Endothelial cell of umbilical vein (primary cell): ENCODE results near the gene PIGV. TPM values are rescaled to one million over a fixed set of nuclear protein-coding genes. Genes with fewer than 3 reads are reported as not detected.
A peak's percentile ranks its signal among the peaks of the same experiment; 100 is the strongest.

Source experiments
- BruUV-seq: library from RNA; stranded (reverse); fragments of 400-500 nt; replicated peaks from 2 replicates; lab custom pipeline; 2021; lab: Mats Ljungman, UMichigan
- CTCF ChIA-PET: fragments of 300-600, 350-600 bp; sonication (Branson Sonifier 250); formaldehyde crosslinking; loops from one replicate; lab custom pipeline; 2021; ENCODE audit warnings: antibody characterized with exemption, inconsistent platforms; lab: Charles Lee
- POLR2A ChIA-PET: fragments of 300-600, 350-600 bp; sonication (Branson Sonifier 250); formaldehyde crosslinking; loops from one replicate; lab custom pipeline; 2021; ENCODE audit warnings: antibody characterized with exemption, inconsistent platforms; lab: Charles Lee
- DNase-seq: peaks from one replicate; pipeline ENCODE4 v3.0.0-alpha.2; 2011; ENCODE audit warnings: low read depth, low spot score
- FAIRE-seq: peaks from 2 replicates; lab custom pipeline; 2011; peaks lifted over from hg19 to GRCh38; lab: Jason Lieb, UNC
- H2AFZ ChIP-seq: 2 replicates; pipeline ENCODE4 v1.6.0; 2012; ENCODE audit warnings: low read depth, low read length, control low read depth, inconsistent platforms
- H3K27ac ChIP-seq: 2 replicates; pipeline ENCODE4 v1.5.1; 2011; ENCODE audit warnings: low read depth, mild to moderate bottlenecking, control low read depth, low read length, moderate library complexity; ENCODE audit not compliant: insufficient read depth
- H3K27me3 ChIP-seq, 2 experiments: 2 replicates each; pipeline versions ENCODE4 v1.6.0 to v1.6.1; 2011; ENCODE audit warnings: low read length in 2 of 2, mixed read lengths in 1 of 2; ENCODE audit not compliant: control insufficient read depth in 2 of 2, insufficient read depth in 2 of 2
- H3K36me3 ChIP-seq, 2 experiments: 2 replicates in 1 of 2; 3 replicates in 1 of 2; pipeline ENCODE4 v1.5.1; 2011; ENCODE audit warnings: low read length in 2 of 2, mild to moderate bottlenecking in 1 of 2, moderate library complexity in 1 of 2; ENCODE audit not compliant: control insufficient read depth in 2 of 2, insufficient read depth in 2 of 2; ENCODE audit errors: extremely low read depth in 1 of 2
- H3K4me1 ChIP-seq: 3 replicates; pipeline ENCODE4 v1.5.1; 2011; ENCODE audit warnings: mild to moderate bottlenecking, low read length; ENCODE audit not compliant: control insufficient read depth, insufficient read depth; ENCODE audit errors: extremely low read depth
- H3K4me2 ChIP-seq: 2 replicates; pipeline ENCODE4 v1.6.1; 2011; ENCODE audit warnings: low read length, control low read depth, mixed read lengths; ENCODE audit not compliant: insufficient read depth
- H3K4me3 ChIP-seq, 3 experiments: fragments of 200-600 bp in 1 of 3; sonication (generic), shearing (Covaris generic) in 1 of 3; replicated peaks in 1 of 3; 2 replicates each; pipeline ENCODE4 v1.5.1; 2011 to 2016; ENCODE audit warnings: control low read depth in 3 of 3, low read length in 3 of 3, mild to moderate bottlenecking in 2 of 3, inconsistent platforms in 1 of 3, low read depth in 1 of 3, moderate library complexity in 1 of 3; ENCODE audit not compliant: insufficient read depth in 1 of 3
- H3K79me2 ChIP-seq: 2 replicates; pipeline ENCODE4 v1.6.0; 2012; ENCODE audit warnings: low read length, inconsistent platforms; ENCODE audit not compliant: control insufficient read depth, insufficient read depth
- H3K9ac ChIP-seq: replicated peaks from 2 replicates; pipeline ENCODE3; 2011; ENCODE audit warnings: low read length, control low read depth; ENCODE audit not compliant: insufficient read depth; ENCODE audit errors: extremely low read depth
- H3K9me1 ChIP-seq: replicated peaks from 3 replicates; pipeline ENCODE4 v1.6.0; 2011; ENCODE audit warnings: mild to moderate bottlenecking, low read length; ENCODE audit not compliant: control insufficient read depth, insufficient read depth; ENCODE audit errors: extremely low read depth
- H3K9me3 ChIP-seq: replicated peaks from 2 replicates; pipeline ENCODE4 v1.5.1; 2012; ENCODE audit warnings: low read length, inconsistent platforms; ENCODE audit not compliant: control insufficient read depth, insufficient read depth
- H4K20me1 ChIP-seq: replicated peaks from 2 replicates; pipeline ENCODE3; 2011; ENCODE audit warnings: mild to moderate bottlenecking, low read length; ENCODE audit not compliant: control insufficient read depth, insufficient read depth; ENCODE audit errors: extremely low read depth
- CTCF ChIP-seq, 2 donors: IDR thresholded peaks; 1 replicate in 1 of 2; 2 replicates in 1 of 2; pipeline ENCODE4 v1.5.1; 2011; ENCODE audit warnings: low read length in 2 of 2, mild to moderate bottlenecking in 2 of 2, moderate library complexity in 2 of 2, control low read depth in 1 of 2, inconsistent platforms in 1 of 2, low read depth in 1 of 2; ENCODE audit not compliant: insufficient read depth in 1 of 2; ENCODE audit errors: extremely low read depth in 1 of 2
- EZH2 ChIP-seq: IDR thresholded peaks from 2 replicates; pipeline ENCODE4 v1.6.1; 2012; ENCODE audit warnings: borderline replicate concordance, low read depth, mild to moderate bottlenecking, moderate library complexity, low read length, inconsistent platforms; ENCODE audit not compliant: severe bottlenecking
- FOS ChIP-seq: IDR thresholded peaks from 2 replicates; pipeline ENCODE4 v1.6.1; 2011; ENCODE audit warnings: mild to moderate bottlenecking, low read length, moderate library complexity, borderline replicate concordance; ENCODE audit not compliant: insufficient read depth
- GATA2 ChIP-seq: IDR thresholded peaks from 2 replicates; pipeline ENCODE4 v1.7.0; 2011; ENCODE audit warnings: low read depth, mild to moderate bottlenecking, moderate library complexity, mixed read lengths, low read length; ENCODE audit not compliant: insufficient read length, insufficient read depth
- JUN ChIP-seq: IDR thresholded peaks from 2 replicates; pipeline ENCODE4 v1.6.1; 2011; ENCODE audit warnings: borderline replicate concordance, low read depth; ENCODE audit not compliant: insufficient read length, insufficient read depth
- MAX ChIP-seq: IDR thresholded peaks from 2 replicates; pipeline ENCODE4 v1.6.1; 2011; ENCODE audit not compliant: insufficient read depth, insufficient read length
- MYC ChIP-seq: IDR thresholded peaks from one replicate; pipeline ENCODE4 v1.6.1; 2011; ENCODE audit warnings: mild to moderate bottlenecking, low read depth, low read length
- POLR2A ChIP-seq: IDR thresholded peaks from 2 replicates; pipeline ENCODE4 v1.6.1; 2012; ENCODE audit warnings: low read depth, mild to moderate bottlenecking, control low read depth, low read length
- POLR2AphosphoS5 ChIP-seq: IDR thresholded peaks from 2 replicates; pipeline ENCODE4 v1.6.1; 2012; ENCODE audit warnings: low read depth, mild to moderate bottlenecking, control low read depth, low read length, moderate library complexity; ENCODE audit not compliant: insufficient read depth
- dilution Hi-C: fragments of 300-500 bp; cut with MboI; formaldehyde crosslinking; loops from one replicate; pipeline ENCODE4 v1.15.0; 2019; ENCODE audit warnings: low sequenced_read_pairs; ENCODE audit not compliant: extremely low pct_ligation_motif_present
- intact Hi-C: fragments of 100-400 bp; cut with micrococcal nuclease; formaldehyde crosslinking; loops from one replicate; pipeline ENCODE4 v1.10.0; 2022
- polyA plus RNA-seq, 4 experiments: library from polyadenylated mRNA; depleted of rRNA in 3 of 4; stranded (reverse) in 3 of 4; unstranded in 1 of 4; fragments of >200 nt; gene quantifications; 2 replicates each; pipeline versions ENCODE4 v1.2.1 to v1.2.3, GENCODE V29; 2011 to 2012; ENCODE audit warnings: missing spikeins in 1 of 4
- total RNA-seq: library from RNA; stranded (reverse); gene quantifications from 2 replicates; pipeline ENCODE4 v1.2.3, GENCODE V29; 2021

The PIGV gene
- total and polyA plus RNA-seq, 2 donors (not counting 3 experiments of a cell fraction or from before 2014, with no cell fraction given): 7.5 to 11.9 TPM

- CTCF ChIA-PET: interaction anchor here (0.8 to 4.0 kb wide), 6 partner anchors 19 to 205 kb away, joined by 4 to 23 read pairs (median 9); partner anchors contain the start of genes ARID1A and PIGV
- Histone ChIP-seq H3K27me3 (no peaks in the 10 kb centered on the region), H3K9ac (no peak overlapping the region), H3K4me2 (no peak overlapping the region), H3K36me3 (peaks cover 0 to 6% of the 10 kb centered on the region in 2 experiments), H4K20me1 (no peaks in the 10 kb centered on the region), H3K4me1 (peaks cover 27% of the 10 kb centered on the region), H2AFZ (no peak overlapping the region), H3K27ac (peak overlapping the region; percentile 43), H3K79me2 (peaks cover 61% of the 10 kb centered on the region), H3K4me3 (no peak overlapping the region), H3K9me1 (no peaks in the 10 kb centered on the region), H3K9me3 (no peaks in the 10 kb centered on the region)
- intact Hi-C loops (loop anchor here (1.0 kb wide), 5 partner anchors 9 to 45 kb away; no protein-coding TSS in a partner anchor), dilution Hi-C loops (no loop called here)
- POLR2A ChIA-PET: no interaction called here
- DNase-seq: no peak
- TF ChIP-seq POLR2AphosphoS5 (no peak), FOS (no peak), POLR2A (no peak), MYC (no peak), GATA2 (no peak), EZH2 (no peak), CTCF (IDR thresholded peaks at IDR 0.05; ENCODE audit: extremely low read depth in 1 of 2, insufficient read depth in 1 of 2, low read depth in 1 of 2, low read length in 2 of 2) (no peak), JUN (no peak), MAX (no peak)
- no peak for FAIRE-seq
- BruUV-seq: no TSS peak
Measured at GRCh38 chr1:26743426-26744059, 44.2 kb upstream of the PIGV start.
